ENCODE results near the gene ERO1A. TPM values are rescaled to one million over a fixed set of nuclear protein-coding genes. Genes with fewer than 3 reads are reported as not detected.

The ERO1A gene, protein sequence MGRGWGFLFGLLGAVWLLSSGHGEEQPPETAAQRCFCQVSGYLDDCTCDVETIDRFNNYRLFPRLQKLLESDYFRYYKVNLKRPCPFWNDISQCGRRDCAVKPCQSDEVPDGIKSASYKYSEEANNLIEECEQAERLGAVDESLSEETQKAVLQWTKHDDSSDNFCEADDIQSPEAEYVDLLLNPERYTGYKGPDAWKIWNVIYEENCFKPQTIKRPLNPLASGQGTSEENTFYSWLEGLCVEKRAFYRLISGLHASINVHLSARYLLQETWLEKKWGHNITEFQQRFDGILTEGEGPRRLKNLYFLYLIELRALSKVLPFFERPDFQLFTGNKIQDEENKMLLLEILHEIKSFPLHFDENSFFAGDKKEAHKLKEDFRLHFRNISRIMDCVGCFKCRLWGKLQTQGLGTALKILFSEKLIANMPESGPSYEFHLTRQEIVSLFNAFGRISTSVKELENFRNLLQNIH
- 36.1 and 95.8 TPM in 2 replicates for total RNA-seq

DNA sequence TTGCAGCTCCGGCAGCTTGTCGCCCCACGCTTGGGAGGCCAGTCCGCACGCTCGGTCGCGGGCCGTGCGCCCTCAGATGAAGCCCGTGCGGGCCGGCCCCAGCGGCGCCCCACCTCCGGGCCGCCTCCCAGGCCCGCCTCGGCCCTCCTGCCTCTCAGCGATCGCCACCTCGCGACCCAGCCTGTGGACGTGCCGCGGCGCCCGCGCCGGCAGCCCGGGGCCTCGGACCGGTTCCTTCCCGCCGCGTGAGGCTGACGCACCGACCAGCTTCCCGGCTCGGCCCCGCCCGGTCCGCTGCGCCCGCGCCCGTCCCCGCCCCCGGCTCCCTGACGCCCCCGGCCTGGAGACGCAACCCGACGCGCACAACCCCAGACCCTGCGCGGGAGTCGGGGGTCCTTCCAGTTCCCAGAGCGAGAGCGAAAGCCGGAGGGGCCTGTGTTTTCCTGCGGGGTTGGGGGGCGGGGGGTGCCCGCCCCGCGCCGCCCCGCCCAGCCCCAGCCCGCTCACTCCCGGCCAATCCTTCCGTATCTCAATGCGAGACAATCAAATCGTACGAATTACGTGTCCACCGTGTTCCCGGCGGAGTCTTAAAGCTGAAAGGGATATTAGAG lies at the start of gene ERO1A:
ERO1A (minus strand) TSS at position 78 of the 611 bp plus-strand sequence; CDS start at position 1, 77 bp downstream.

DNA sequence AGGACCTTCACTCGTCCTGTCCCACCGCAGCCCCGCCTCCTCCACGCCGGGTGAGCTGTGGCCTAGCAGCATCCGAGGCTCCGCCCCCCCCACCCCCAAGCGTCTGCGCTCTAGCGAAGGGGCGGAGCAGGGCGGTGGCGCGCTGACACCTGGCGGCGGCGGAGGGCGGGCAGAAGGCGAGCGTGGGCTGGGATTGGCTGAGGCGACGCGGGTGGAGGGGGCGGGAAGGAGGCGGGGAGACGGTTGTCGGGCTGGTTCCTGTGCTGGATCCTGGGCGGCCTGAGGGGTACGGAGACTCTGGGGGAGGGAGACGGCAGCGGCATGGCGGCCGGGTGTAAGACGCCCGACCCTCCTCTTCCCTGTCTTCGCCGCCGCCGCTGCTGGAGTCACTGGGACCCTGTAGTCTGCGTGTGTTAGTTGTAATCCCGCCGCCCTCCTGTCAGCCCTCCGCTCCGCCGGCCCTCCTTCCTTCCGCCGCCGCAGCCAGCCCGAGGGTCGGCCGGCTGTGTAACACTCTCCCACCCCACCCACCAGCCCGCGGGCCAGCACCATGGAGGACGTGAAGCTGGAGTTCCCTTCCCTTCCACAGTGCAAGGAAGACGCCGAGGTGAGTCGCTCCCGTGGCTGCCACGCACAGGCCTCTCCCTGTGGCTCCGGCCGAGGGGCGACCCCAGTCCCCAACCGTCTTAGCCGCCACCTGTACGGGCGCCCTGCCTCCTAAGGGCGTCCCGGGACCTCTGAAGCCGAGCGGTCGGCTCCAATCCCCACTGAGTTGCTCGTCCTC lies 34.8 kb upstream of the ERO1A start, which contains the start of gene STYX:
STYX (plus strand) TSS at position 242 of the 784 bp plus-strand sequence; CDS start at position 551, 309 bp downstream.

DNA sequence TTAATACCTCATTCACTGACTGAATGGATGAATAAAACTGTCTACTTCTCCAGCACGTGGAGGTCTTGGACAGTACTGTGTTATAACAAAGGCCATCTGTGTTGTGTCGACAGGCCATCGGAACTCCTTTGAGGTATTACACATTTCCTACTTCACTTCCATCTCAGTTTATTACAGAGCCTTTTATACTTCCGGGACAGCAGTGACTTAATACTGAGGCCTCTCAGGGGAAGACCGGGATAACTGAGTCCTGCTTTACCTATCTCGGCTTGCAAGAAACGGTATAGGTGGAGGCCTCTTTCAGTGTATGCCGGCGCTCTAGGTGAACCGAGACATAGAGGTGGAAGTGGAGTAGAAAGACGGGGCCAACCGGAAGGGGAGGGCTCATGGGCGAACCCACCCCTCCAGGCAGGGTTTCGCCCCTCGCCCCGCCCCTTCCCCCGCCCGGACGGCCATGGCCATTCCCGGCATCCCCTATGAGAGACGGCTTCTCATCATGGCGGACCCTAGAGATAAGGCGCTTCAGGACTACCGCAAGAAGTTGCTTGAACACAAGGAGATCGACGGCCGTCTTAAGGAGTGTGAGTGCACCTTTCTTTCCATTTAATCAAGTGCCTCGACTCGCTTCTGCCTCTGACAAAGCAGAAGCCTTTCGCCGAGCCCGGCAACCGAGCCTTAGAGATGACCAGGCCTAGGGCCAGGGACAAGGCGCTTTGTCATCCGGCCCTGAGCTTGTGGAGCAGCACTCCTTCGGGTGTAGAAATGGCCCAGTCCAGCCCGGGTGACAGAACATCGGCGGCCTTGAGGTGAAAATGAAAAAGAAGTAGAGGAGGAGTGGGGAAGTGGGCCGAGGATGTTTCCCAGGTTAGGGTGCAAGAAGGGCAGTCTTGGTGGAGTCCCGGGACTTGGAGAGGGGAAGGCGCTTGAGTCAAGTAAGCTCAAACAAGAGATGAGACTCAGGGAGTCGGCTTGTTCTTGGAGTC lies 11.7 kb upstream of the ERO1A start, which contains the start of gene PSMC6:
PSMC6 (plus strand) TSS at position 477 of the 983 bp plus-strand sequence; CDS start at position 497, 20 bp downstream.

Other genes starting within 250 kb of the ERO1A start
- 2.7 and 4.3 TPM in 2 replicates for gene TXNDC16, start 143.1 kb downstream of the ERO1A start, total RNA-seq
- gene GPR137C, start 142.7 kb downstream of the ERO1A start, total RNA-seq: 0.39 and 0.98 TPM in 2 replicates
- gene PSMC6, start 11.6 kb upstream of the ERO1A start, total RNA-seq: 80.9 and 86.9 TPM in 2 replicates
- 19.6 and 29.7 TPM in 2 replicates for gene STYX, start 34.6 kb upstream of the ERO1A start, total RNA-seq
- gene GNPNAT1, start 96.0 kb upstream of the ERO1A start, total RNA-seq: 11.0 and 23.7 TPM in 2 replicates